IMR-90 (cell line): ENCODE data around the gene KMT2D. TPM values are rescaled to one million over a fixed set of nuclear protein-coding genes. Genes with fewer than 3 reads are reported as not detected.

Source experiments
- ATAC-seq: fragments of 200-7000 bp; cut with Tn5 transposase; 2 replicates; pipeline ENCODE4 v1.9.1; 2020; ENCODE audit warnings: low read depth, mild to moderate bottlenecking, moderate library complexity
- BruUV-seq: library from RNA; stranded (reverse); fragments of 400-500 nt; replicated peaks from 2 replicates; lab custom pipeline; 2021; lab: Mats Ljungman, UMichigan
- CTCF ChIA-PET: fragments of 300-600 bp; formaldehyde crosslinking; extraction: SDS; loops from one replicate; lab custom pipeline; 2021; ENCODE audit warnings: antibody characterized with exemption; lab: Yijun Ruan, JAX
- POLR2A ChIA-PET: fragments of 300-600 bp; sonication (Branson Sonifier 250); formaldehyde crosslinking; loops from one replicate; lab custom pipeline; 2022; ENCODE audit warnings: antibody characterized with exemption; ENCODE audit not compliant: unreplicated experiment; lab: Charles Lee
- DNase-seq: peaks from one replicate; pipeline ENCODE4 v3.0.0; 2013
- H2AFZ ChIP-seq: replicated peaks from 2 replicates; pipeline ENCODE3; 2013; ENCODE audit warnings: low read length, mild to moderate bottlenecking; ENCODE audit not compliant: poor library complexity
- H2AK5ac ChIP-seq: 2 replicates; pipeline ENCODE4 v1.6.1; 2013; ENCODE audit warnings: low read depth, low read length, inconsistent platforms
- H2AK9ac ChIP-seq: replicated peaks from 2 replicates; pipeline ENCODE3; 2013; ENCODE audit warnings: mild to moderate bottlenecking, low read depth, low read length, moderate library complexity; ENCODE audit not compliant: poor library complexity
- H2BK120ac ChIP-seq: 2 replicates; pipeline ENCODE4 v1.6.1; 2013; ENCODE audit warnings: low read depth, low read length, inconsistent platforms
- H2BK15ac ChIP-seq: 3 replicates; pipeline ENCODE4 v1.6.1; 2013; ENCODE audit warnings: low read depth, low read length, inconsistent platforms
- H2BK20ac ChIP-seq: 2 replicates; pipeline ENCODE4 v1.6.1; 2013; ENCODE audit warnings: low read depth, mild to moderate bottlenecking, inconsistent platforms, low read length, moderate library complexity
- H2BK5ac ChIP-seq: 2 replicates; pipeline ENCODE4 v1.6.1; 2013; ENCODE audit warnings: mild to moderate bottlenecking, low read depth, low read length, inconsistent platforms; ENCODE audit not compliant: poor library complexity, severe bottlenecking
- H3K14ac ChIP-seq: replicated peaks from 2 replicates; pipeline ENCODE4 v1.6.1; 2013; ENCODE audit warnings: low read depth, low read length, inconsistent platforms
- H3K18ac ChIP-seq: 2 replicates; pipeline ENCODE4 v1.6.1; 2013; ENCODE audit warnings: low read depth, low read length, control low read depth
- H3K23ac ChIP-seq: 2 replicates; pipeline ENCODE4 v1.6.1; 2013; ENCODE audit warnings: low read depth, low read length, inconsistent platforms
- H3K27ac ChIP-seq: 2 replicates; pipeline ENCODE4 v1.5.1; 2013; ENCODE audit warnings: mild to moderate bottlenecking, control low read depth, low read length; ENCODE audit not compliant: insufficient read depth
- H3K27me3 ChIP-seq: 2 replicates; pipeline ENCODE4 v1.6.1; 2013; ENCODE audit warnings: low read length; ENCODE audit not compliant: control insufficient read depth, insufficient read depth
- H3K36me3 ChIP-seq: 2 replicates; pipeline ENCODE4 v1.6.1; 2013; ENCODE audit warnings: low read length, mixed read lengths; ENCODE audit not compliant: control insufficient read depth, insufficient read depth
- H3K4ac ChIP-seq: 2 replicates; pipeline ENCODE4 v1.6.1; 2013; ENCODE audit warnings: low read depth, low read length, inconsistent platforms
- H3K4me1 ChIP-seq: 2 replicates; pipeline ENCODE4 v1.6.1; 2013; ENCODE audit warnings: low read length, mixed read lengths; ENCODE audit not compliant: control insufficient read depth, insufficient read depth
- H3K4me2 ChIP-seq: 2 replicates; pipeline ENCODE4 v1.6.1; 2013; ENCODE audit warnings: low read depth, mild to moderate bottlenecking, control low read depth, low read length, moderate library complexity
- H3K4me3 ChIP-seq: 2 replicates; pipeline ENCODE4 v1.5.1; 2013; ENCODE audit warnings: low read depth, mild to moderate bottlenecking, control low read depth, low read length, moderate library complexity; ENCODE audit not compliant: insufficient read depth
- H3K56ac ChIP-seq: 2 replicates; pipeline ENCODE4 v1.6.1; 2013; ENCODE audit warnings: low read length, inconsistent platforms; ENCODE audit not compliant: insufficient read depth; ENCODE audit errors: extremely low read depth
- H3K79me1 ChIP-seq, 2 experiments: 2 replicates each; pipeline ENCODE4 v1.6.1; 2013; ENCODE audit warnings: low read length in 2 of 2, inconsistent platforms in 1 of 2, low read depth in 1 of 2
- H3K9ac ChIP-seq: 2 replicates; pipeline ENCODE4 v1.6.1; 2013; ENCODE audit warnings: low read depth, low read length, control low read depth
- H3K9me1 ChIP-seq: 2 replicates; pipeline ENCODE4 v1.6.1; 2013; ENCODE audit warnings: low read length, inconsistent platforms; ENCODE audit not compliant: insufficient read depth
- H3K9me3 ChIP-seq: 2 replicates; pipeline ENCODE4 v1.6.1; 2013; ENCODE audit warnings: low read length; ENCODE audit not compliant: control insufficient read depth, insufficient read depth
- H4K20me1 ChIP-seq: 2 replicates; pipeline ENCODE4 v1.6.1; 2013; ENCODE audit warnings: low read length, inconsistent platforms; ENCODE audit not compliant: insufficient read depth
- H4K5ac ChIP-seq: 2 replicates; pipeline ENCODE4 v1.6.1; 2013; ENCODE audit warnings: mild to moderate bottlenecking, low read depth, low read length, control low read depth
- H4K8ac ChIP-seq, 2 experiments: 2 replicates each; pipeline ENCODE4 v1.6.1; 2013; ENCODE audit warnings: low read depth in 2 of 2, low read length in 2 of 2, control low read depth in 1 of 2, inconsistent platforms in 1 of 2
- H4K91ac ChIP-seq: 2 replicates; pipeline ENCODE4 v1.6.1; 2013; ENCODE audit warnings: low read depth, low read length, inconsistent platforms; ENCODE audit not compliant: insufficient read depth
- FOS ChIP-seq: fragments of 150-350 bp; IDR thresholded peaks from 2 replicates; pipeline ENCODE4 v1.6.1; 2016; ENCODE audit warnings: low read depth, low read length
- WGBS, 2 experiments: methylation state at CpG; one replicate each; pipeline versions ENCODE4 v1.1.5 to v1.1.7; 2013; ENCODE audit warnings: missing lambda C conversion rate in 2 of 2; ENCODE audit not compliant: insufficient read length in 1 of 2; ENCODE audit errors: extremely low coverage in 2 of 2; 5-methylcytosine and 5-hydroxymethylcytosine counted together
- dilution Hi-C: fragments of 300-500 bp; cut with HindIII; formaldehyde crosslinking; loops from one replicate; pipeline ENCODE4 v1.14.3; 2018; ENCODE audit warnings: low sequenced_read_pairs; ENCODE audit not compliant: unreplicated experiment
- in situ Hi-C: fragments of 300-500 bp; cut with MboI; formaldehyde crosslinking; loops from 3 replicates; pipeline ENCODE4 v1.14.3; 2019; ENCODE audit warnings: low sequenced_read_pairs, inconsistent platforms, mixed read lengths
- intact Hi-C: fragments of 100-400 bp; cut with micrococcal nuclease; formaldehyde crosslinking; loops from 2 replicates; pipeline ENCODE4 v1.10.0; 2022
- polyA plus RNA-seq, 3 experiments: library from polyadenylated mRNA; depleted of rRNA; stranded (reverse); fragments of >200 nt; gene quantifications; 2 replicates each; pipeline ENCODE4 v1.2.3, GENCODE V29; 2012; ENCODE audit warnings: low replicate concordance in 1 of 3
- total RNA-seq: library from RNA; depleted of rRNA; stranded (reverse); fragments of >200 nt; gene quantifications from 2 replicates; pipeline ENCODE4 v1.2.3, GENCODE V29; 2012

The KMT2D gene
- total and polyA plus RNA-seq, 2 of the 4 experiments (the other 2 are of a cell fraction): 6.6 to 25.2 TPM

GRCh38 chr12:49091056-49091835 lies 30.7 kb upstream of the KMT2D start:
- Histone ChIP-seq H3K27ac (no peak overlapping the region), H2AFZ (peak overlapping the region; percentile 79), H3K36me3 (no peaks in the 10 kb centered on the region), H3K4me2 (no peak overlapping the region), H2BK20ac (no peak overlapping the region), H3K9ac (no peak overlapping the region), H3K18ac (no peak overlapping the region), H2AK5ac (no peak overlapping the region; the same call in 1 of the 2 replicates), H2BK120ac (no peak overlapping the region), H4K8ac (no peak overlapping the region), H3K9me3 (no peaks in the 10 kb centered on the region), H4K91ac (no peak overlapping the region), H4K20me1 (no peaks in the 10 kb centered on the region; the same call in 1 of the 2 replicates), H3K4me3 (no peak overlapping the region), H3K79me1 (0 out of 4 replicates have a peak, but pooled peaks cover 0 to 3% of the 10 kb centered on the region in 2 experiments), H2AK9ac (peak overlapping the region; percentile 58), H3K4me1 (peaks cover 11% of the 10 kb centered on the region), H3K4ac (no peak overlapping the region), H2BK15ac (no peak overlapping the region), H3K27me3 (peaks cover 30% of the 10 kb centered on the region; the same call in 1 of the 2 replicates), H3K23ac (no peak overlapping the region), H3K9me1 (peaks cover 2% of the 10 kb centered on the region; the same call in 1 of the 2 replicates), H2BK5ac (no peak overlapping the region), H4K5ac (no peak overlapping the region), H3K56ac (no peak overlapping the region), H3K14ac (no peak overlapping the region)
- ATAC-seq (no peak), DNase-seq (no peak)
- dilution Hi-C loops: no loop called here
- 70% methylated on average over 22 of the region's 41 CpGs; no CpG with 5 or more reads in 1 of the 2 experiments for WGBS, 2 experiments
- POLR2A ChIA-PET: interaction anchor here (0.6 kb wide), 1 partner anchor 9 kb away, joined by 5 read pairs; no protein-coding TSS in a partner anchor
- CTCF ChIA-PET: interaction anchor here (0.5 to 1.3 kb wide), 4 partner anchors 10 to 161 kb away, joined by 3 to 7 read pairs (median 4); no protein-coding TSS in a partner anchor
- no TSS peak for BruUV-seq
- intact Hi-C loops: no loop called here
- TF ChIP-seq FOS: no peak
- in situ Hi-C loops: no loop called here
